Caco-2 (cell line): ENCODE measurements around the gene ALKAL2. TPM values are rescaled to one million over a fixed set of nuclear protein-coding genes. Genes with fewer than 3 reads are reported as not detected.

Experiments
- BruUV-seq: library from RNA; stranded (reverse); fragments of 400-500 nt; replicated peaks from 2 replicates; lab custom pipeline; 2021; lab: Mats Ljungman, UMichigan
- CTCF ChIA-PET: fragments of 300-600 bp; sonication (Branson Sonifier 250); formaldehyde crosslinking; loops from one replicate; lab custom pipeline; 2022; ENCODE audit warnings: antibody characterized with exemption; lab: Charles Lee
- POLR2A ChIA-PET: fragments of 300-600 bp; sonication (Branson Sonifier 250); formaldehyde crosslinking; loops from one replicate; lab custom pipeline; 2022; ENCODE audit warnings: antibody characterized with exemption; lab: Charles Lee
- DNase-seq, 2 experiments: peaks; one replicate each; pipeline versions ENCODE4 v3.0.0 to v3.0.0-alpha.2; 2020 to 2022
- H3K27me3 ChIP-seq: replicated peaks from 2 replicates; pipeline ENCODE4 v1.6.0; 2011; ENCODE audit warnings: low read length; ENCODE audit not compliant: control insufficient read depth, insufficient read depth
- H3K36me3 ChIP-seq: 2 replicates; pipeline ENCODE4 v1.5.1; 2011; ENCODE audit warnings: low read length; ENCODE audit not compliant: control insufficient read depth, insufficient read depth
- H3K4me1 ChIP-seq: fragments of 250-450 bp; sonication (Bioruptor Pico); 2 replicates; pipeline ENCODE4 v1.5.1; 2020; ENCODE audit warnings: mild to moderate bottlenecking
- H3K4me3 ChIP-seq: 2 replicates; pipeline ENCODE4 v1.5.1; 2011; ENCODE audit warnings: low read depth, mild to moderate bottlenecking, control low read depth, low read length
- H3K9me3 ChIP-seq: fragments of 250-450 bp; sonication (Bioruptor Pico); 2 replicates; pipeline ENCODE4 v1.5.1; 2020; ENCODE audit warnings: mild to moderate bottlenecking, moderate library complexity
- H3K27ac Mint-ChIP-seq: one replicate; pipeline ENCODE4 v1.8.0; 2022; ENCODE audit warnings: mixed read lengths; ENCODE audit not compliant: unreplicated experiment
- H3K27me3 Mint-ChIP-seq: one replicate; pipeline ENCODE4 v1.8.0; 2022; ENCODE audit warnings: mixed read lengths; ENCODE audit not compliant: insufficient read depth, unreplicated experiment
- H3K36me3 Mint-ChIP-seq: one replicate; pipeline ENCODE4 v1.8.0; 2022; ENCODE audit warnings: mild to moderate bottlenecking, mixed read lengths; ENCODE audit not compliant: insufficient read depth, unreplicated experiment
- H3K4me1 Mint-ChIP-seq: one replicate; pipeline ENCODE4 v1.8.0; 2022; ENCODE audit warnings: low read depth, mixed read lengths; ENCODE audit not compliant: unreplicated experiment
- H3K4me3 Mint-ChIP-seq: one replicate; pipeline ENCODE4 v1.8.0; 2022; ENCODE audit warnings: mild to moderate bottlenecking, moderate library complexity, mixed read lengths; ENCODE audit not compliant: unreplicated experiment
- H3K9me3 Mint-ChIP-seq: one replicate; pipeline ENCODE4 v1.8.0; 2022; ENCODE audit warnings: mixed read lengths; ENCODE audit not compliant: unreplicated experiment
- intact Hi-C: fragments of 100-400 bp; cut with micrococcal nuclease; formaldehyde crosslinking; loops from one replicate; pipeline ENCODE4 v1.10.0; 2022; ENCODE audit not compliant: unreplicated experiment
- total RNA-seq: library from RNA; stranded (reverse); gene quantifications from 2 replicates; pipeline ENCODE4 v1.2.3, GENCODE V29; 2022
- TF ChIP-seq, protein P1 (sequence below), 2 experiments: fragments of 200-600 bp in 1 of 2; IDR thresholded peaks; 1 replicate in 1 of 2; 2 replicates in 1 of 2; pipeline versions ENCODE4 v1.5.1 to v1.8.0; 2011 to 2022; ENCODE audit warnings: antibody characterized with exemption in 1 of 2, control low read depth in 1 of 2, inconsistent platforms in 1 of 2, low read depth in 1 of 2, low read length in 1 of 2, mild to moderate bottlenecking in 1 of 2, moderate library complexity in 1 of 2; ENCODE audit not compliant: insufficient read depth in 1 of 2, severe bottlenecking in 1 of 2, unreplicated experiment in 1 of 2

Gene ALKAL2
- total RNA-seq, 1 experiment from 2014 or later = not detected

- intact Hi-C loops = no loop called here
- H3K4me1 Mint-ChIP-seq = no peaks in the 10 kb centered on the region
- no peak overlapping the region for H3K27ac Mint-ChIP-seq
- H3K4me3 ChIP-seq = no peak overlapping the region
- H3K4me1 ChIP-seq = no peaks in the 10 kb centered on the region
- BruUV-seq = no TSS peak
- H3K27me3 Mint-ChIP-seq = no peaks in the 10 kb centered on the region
- H3K36me3 Mint-ChIP-seq = peaks cover 60% of the 10 kb centered on the region
- no peak overlapping the region for H3K4me3 Mint-ChIP-seq
- H3K36me3 ChIP-seq = 0 out of 2 replicates have a peak, but pooled peaks cover 2% of the 10 kb centered on the region
- no peaks in the 10 kb centered on the region for H3K9me3 ChIP-seq
- no peaks in the 10 kb centered on the region for H3K9me3 Mint-ChIP-seq
- H3K27me3 ChIP-seq = no peaks in the 10 kb centered on the region
- CTCF ChIA-PET = no interaction called here
- TF ChIP-seq, protein P1, sequence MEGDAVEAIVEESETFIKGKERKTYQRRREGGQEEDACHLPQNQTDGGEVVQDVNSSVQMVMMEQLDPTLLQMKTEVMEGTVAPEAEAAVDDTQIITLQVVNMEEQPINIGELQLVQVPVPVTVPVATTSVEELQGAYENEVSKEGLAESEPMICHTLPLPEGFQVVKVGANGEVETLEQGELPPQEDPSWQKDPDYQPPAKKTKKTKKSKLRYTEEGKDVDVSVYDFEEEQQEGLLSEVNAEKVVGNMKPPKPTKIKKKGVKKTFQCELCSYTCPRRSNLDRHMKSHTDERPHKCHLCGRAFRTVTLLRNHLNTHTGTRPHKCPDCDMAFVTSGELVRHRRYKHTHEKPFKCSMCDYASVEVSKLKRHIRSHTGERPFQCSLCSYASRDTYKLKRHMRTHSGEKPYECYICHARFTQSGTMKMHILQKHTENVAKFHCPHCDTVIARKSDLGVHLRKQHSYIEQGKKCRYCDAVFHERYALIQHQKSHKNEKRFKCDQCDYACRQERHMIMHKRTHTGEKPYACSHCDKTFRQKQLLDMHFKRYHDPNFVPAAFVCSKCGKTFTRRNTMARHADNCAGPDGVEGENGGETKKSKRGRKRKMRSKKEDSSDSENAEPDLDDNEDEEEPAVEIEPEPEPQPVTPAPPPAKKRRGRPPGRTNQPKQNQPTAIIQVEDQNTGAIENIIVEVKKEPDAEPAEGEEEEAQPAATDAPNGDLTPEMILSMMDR (IDR thresholded peaks at IDR 0.05; ENCODE audit: insufficient read depth in 1 of 2, low read depth in 1 of 2, low read length in 1 of 2, severe bottlenecking in 1 of 2, unreplicated experiment in 1 of 2) = no peak
- POLR2A ChIA-PET = no interaction called here
- no peak for DNase-seq
Measured at GRCh38 chr2:275466-275865, 12.4 kb downstream of the ALKAL2 start.

DNA sequence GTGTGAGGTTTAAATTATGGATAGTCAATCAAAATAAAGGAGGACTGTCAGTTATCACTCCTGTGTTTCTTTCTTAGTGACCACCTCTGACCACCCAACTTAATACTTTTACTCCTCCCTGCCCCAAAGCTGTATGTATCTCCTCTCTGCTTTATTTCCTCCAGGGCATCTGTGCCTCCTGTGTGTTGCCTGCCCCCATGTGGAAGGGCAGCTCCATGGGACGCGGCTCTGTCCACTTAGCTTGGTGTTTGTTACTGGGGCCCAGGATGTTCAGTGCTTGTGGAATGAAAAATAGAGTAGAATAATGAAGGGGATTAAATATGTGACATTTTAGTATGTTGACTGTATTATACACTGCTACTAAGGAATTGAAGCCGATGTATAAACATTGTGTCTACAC is 13.4 kb downstream of the ALKAL2 start:
- intact Hi-C loops = no loop called here
- no peak for DNase-seq
- no peak overlapping the region for H3K27ac Mint-ChIP-seq

GRCh38 chr2:273333-273732 is 14.6 kb downstream of the ALKAL2 start:
- Mint-ChIP-seq H3K9me3 (no peaks in the 10 kb centered on the region), H3K27me3 (no peaks in the 10 kb centered on the region), H3K36me3 (peaks cover 49% of the 10 kb centered on the region), H3K27ac (no peak overlapping the region), H3K4me3 (no peak overlapping the region), H3K4me1 (peaks cover 10% of the 10 kb centered on the region)
- no peak for DNase-seq
- ChIA-PET CTCF (no interaction called here), POLR2A (interaction anchor here (1.0 kb wide), 1 partner anchor 9 kb away, joined by 5 read pairs; no protein-coding TSS in a partner anchor)
- no TSS peak for BruUV-seq
- 0 out of 2 replicates have a peak, but pooled peaks cover 2% of the 10 kb centered on the region for H3K36me3 ChIP-seq
- intact Hi-C loops = no loop called here
- no peaks in the 10 kb centered on the region for H3K4me1 ChIP-seq
- no peak overlapping the region for H3K4me3 ChIP-seq
- TF ChIP-seq, protein P1 (IDR thresholded peaks at IDR 0.05; ENCODE audit: insufficient read depth in 1 of 2, low read depth in 1 of 2, low read length in 1 of 2, severe bottlenecking in 1 of 2, unreplicated experiment in 1 of 2) = no peak
- no peaks in the 10 kb centered on the region for H3K27me3 ChIP-seq
- no peaks in the 10 kb centered on the region for H3K9me3 ChIP-seq

More for the DNA sequence above, 13.4 kb downstream of the ALKAL2 start:
- Mint-ChIP-seq H3K4me3 (no peak overlapping the region), H3K9me3 (no peaks in the 10 kb centered on the region), H3K27me3 (no peaks in the 10 kb centered on the region), H3K4me1 (peaks cover 7% of the 10 kb centered on the region), H3K36me3 (peaks cover 60% of the 10 kb centered on the region)
- Histone ChIP-seq H3K27me3 (no peaks in the 10 kb centered on the region), H3K4me3 (no peak overlapping the region), H3K9me3 (no peaks in the 10 kb centered on the region), H3K36me3 (0 out of 2 replicates have a peak, but pooled peaks cover 2% of the 10 kb centered on the region), H3K4me1 (no peaks in the 10 kb centered on the region)
- BruUV-seq = no TSS peak
- ChIA-PET CTCF (no interaction called here), POLR2A (interaction anchor here (0.6 to 1.0 kb wide), 2 partner anchors 10 to 116 kb away, joined by 4 to 5 read pairs; no protein-coding TSS in a partner anchor)
- TF ChIP-seq, protein P1 (IDR thresholded peaks at IDR 0.05; ENCODE audit: insufficient read depth in 1 of 2, low read depth in 1 of 2, low read length in 1 of 2, severe bottlenecking in 1 of 2, unreplicated experiment in 1 of 2) = peak in 1 of 2 experiments; percentile 21
